HepG2 (cell line): ENCODE measurements around the gene TACC3. TPM values are rescaled to one million over a fixed set of nuclear protein-coding genes. Genes with fewer than 3 reads are reported as not detected.

ENCODE experiments used
- EEA1 ChIP-seq: sonication (generic); formaldehyde crosslinking; IDR thresholded peaks from 2 replicates; pipeline ENCODE4 v1.5.1; 2020; ENCODE audit warnings: mild to moderate bottlenecking, missing genetic modification reagents, borderline replicate concordance
- FOXA1 ChIP-seq, 2 experiments: fragments of 450-650 bp in 1 of 2; sonication (generic) in 1 of 2; formaldehyde crosslinking in 1 of 2; IDR thresholded peaks; 2 replicates each; pipeline versions ENCODE4 v1.4.0 to v1.6.1; 2016 to 2020; ENCODE audit warnings: missing genetic modification reagents in 1 of 2
- GPBP1L1 ChIP-seq: sonication (generic); formaldehyde crosslinking; IDR thresholded peaks from 2 replicates; pipeline ENCODE4 v1.5.0; 2020; ENCODE audit warnings: mild to moderate bottlenecking, missing genetic modification reagents
- MIER2 ChIP-seq: IDR thresholded peaks from 2 replicates; pipeline ENCODE4 v1.6.1; 2016; ENCODE audit warnings: missing biosample characterization, missing genetic modification reagents
- REL ChIP-seq: sonication (generic); formaldehyde crosslinking; conservative IDR thresholded peaks from 2 replicates; pipeline ENCODE4 v1.8.0; 2022; ENCODE audit warnings: mild to moderate bottlenecking, missing genetic modification reagents, moderate library complexity
- SMAD1 ChIP-seq: sonication (generic); formaldehyde crosslinking; IDR thresholded peaks from 2 replicates; pipeline ENCODE4 v1.4.0; 2020; ENCODE audit warnings: missing genetic modification reagents, low read depth, mild to moderate bottlenecking, borderline replicate concordance
- SYNCRIP ChIP-seq: fragments of 200-400 bp; formaldehyde crosslinking; IDR thresholded peaks from 2 replicates; pipeline ENCODE4 v1.6.1; 2018; ENCODE audit warnings: mild to moderate bottlenecking, low read depth, low read length; ENCODE audit not compliant: insufficient read depth
- TFDP1 ChIP-seq: IDR thresholded peaks from 2 replicates; pipeline ENCODE4 v1.6.1; 2016; ENCODE audit warnings: missing compliant biosample characterization, missing genetic modification reagents, borderline replicate concordance
- XBP1 ChIP-seq: sonication (generic); formaldehyde crosslinking; IDR thresholded peaks from 2 replicates; pipeline ENCODE4 v1.5.0; 2020; ENCODE audit warnings: missing genetic modification reagents
- ZBTB8A ChIP-seq: sonication (generic); formaldehyde crosslinking; IDR thresholded peaks from 2 replicates; pipeline ENCODE4 v1.4.0; 2020; ENCODE audit warnings: mild to moderate bottlenecking, low read depth, missing genetic modification reagents, borderline replicate concordance
- ZNF260 ChIP-seq: sonication (generic); formaldehyde crosslinking; IDR thresholded peaks from 2 replicates; pipeline ENCODE4 v1.4.0; 2020; ENCODE audit warnings: missing genetic modification reagents, low read depth, mild to moderate bottlenecking, borderline replicate concordance
- ZNF318 ChIP-seq: sonication (generic); formaldehyde crosslinking; IDR thresholded peaks from 2 replicates; pipeline ENCODE4 v1.4.0; 2020; ENCODE audit warnings: mild to moderate bottlenecking, missing genetic modification reagents
- ZNF329 ChIP-seq: sonication (generic); formaldehyde crosslinking; IDR thresholded peaks from 2 replicates; pipeline ENCODE4 v1.9.0; 2021; ENCODE audit warnings: low read depth, mild to moderate bottlenecking, missing genetic modification reagents
- ZNF597 ChIP-seq: sonication (generic); formaldehyde crosslinking; IDR thresholded peaks from 2 replicates; pipeline ENCODE4 v1.5.0; 2020; ENCODE audit warnings: missing genetic modification reagents
- ZNF614 ChIP-seq: IDR thresholded peaks from 2 replicates; pipeline ENCODE4 v1.6.1; 2018; ENCODE audit warnings: missing biosample characterization, missing genetic modification reagents, inconsistent platforms, borderline replicate concordance
- polyA plus RNA-seq, 8 experiments: library from polyadenylated mRNA; depleted of rRNA in 3 of 8; stranded (reverse) in 7 of 8; unstranded in 1 of 8; fragments of >200 nt; fragmentation: Illumina TruSeq in 4 of 8; extraction: Trizol in 4 of 8; gene quantifications; 2 replicates each; pipeline versions ENCODE4 v1.2.1 to v1.2.3, GENCODE V29; 2011 to 2016; ENCODE audit warnings: low read depth in 4 of 8, missing spikeins in 1 of 8, mixed read lengths in 1 of 8; ENCODE audit not compliant: insufficient read depth in 1 of 8
- total RNA-seq, 5 experiments: library from RNA; depleted of rRNA; stranded (reverse); fragments of >200 nt; fragmentation: Illumina TruSeq; extraction: Trizol; gene quantifications; 2 replicates each; pipeline ENCODE4 v1.2.3, GENCODE V29; 2016; ENCODE audit warnings: low read depth in 1 of 5

Gene TACC3
- total and polyA plus RNA-seq, 2 of the 13 experiments (the other 11 are each of a cell fraction or from before 2014, with no cell fraction given), result 20.3 to 21.2 TPM

GRCh38 chr4:1720163-1720983 is 948 bp upstream of the TACC3 start (continued):
- TF ChIP-seq ZNF318 (CRISPR knock-in tag), result peak; percentile 87; the same call in 1 of the 2 replicates
- no peak for TF ChIP-seq REL (CRISPR knock-in tag)
- TF ChIP-seq TFDP1 (CRISPR knock-in tag), result no peak
- TF ChIP-seq MIER2 (CRISPR knock-in tag), result no peak
- no peak for TF ChIP-seq ZNF329 (CRISPR knock-in tag)
- no peak for TF ChIP-seq SYNCRIP
- no peak for TF ChIP-seq GPBP1L1 (CRISPR knock-in tag)
- TF ChIP-seq SMAD1 (CRISPR knock-in tag), result peak; percentile 75; the same call in 1 of the 2 replicates
- TF ChIP-seq FOXA1 (IDR thresholded peaks at IDR 0.05), result no peak
- TF ChIP-seq FOXA1 (CRISPR knock-in tag; IDR thresholded peaks at IDR 0.05), result no peak
- TF ChIP-seq XBP1, result no peak
- no peak for TF ChIP-seq ZNF260
- TF ChIP-seq EEA1 (CRISPR knock-in tag), result no peak
- TF ChIP-seq ZNF597 (CRISPR knock-in tag), result no peak
- no peak for TF ChIP-seq ZNF614 (CRISPR knock-in tag)
- no peak for TF ChIP-seq ZBTB8A
